Activated CD4-positive, alpha-beta T cell treated with anti-CD3 and anti-CD28 coated beads, Interleukin-2, amount 10 ng/mL, durations not matched to agents 7 days and 5 days (primary cell): ENCODE data around the gene PIGH. TPM values are rescaled to one million over a fixed set of nuclear protein-coding genes. Genes with fewer than 3 reads are reported as not detected.

ENCODE experiments used
- CTCF ChIA-PET: fragments of 350-600 bp; sonication (Branson Sonifier 250); formaldehyde crosslinking; loops from one replicate; lab custom pipeline; 2021; ENCODE audit warnings: antibody characterized with exemption; lab: Charles Lee
- POLR2A ChIA-PET: fragments of 350-600 bp; sonication (Branson Sonifier 250); formaldehyde crosslinking; loops from one replicate; lab custom pipeline; 2021; ENCODE audit warnings: antibody characterized with exemption; lab: Charles Lee
- DNase-seq: peaks from one replicate; pipeline ENCODE4 v3.0.0-alpha.2; 2020
- H3K27ac Mint-ChIP-seq: one replicate; pipeline ENCODE4 v1.8.0; 2021; ENCODE audit warnings: mild to moderate bottlenecking, moderate library complexity, mixed read lengths
- H3K27me3 Mint-ChIP-seq: one replicate; pipeline ENCODE4 v1.8.0; 2021; ENCODE audit warnings: mixed read lengths
- H3K36me3 Mint-ChIP-seq: one replicate; pipeline ENCODE4 v1.8.0; 2021; ENCODE audit warnings: low read depth, mixed read lengths
- H3K4me1 Mint-ChIP-seq: one replicate; pipeline ENCODE4 v1.8.0; 2021; ENCODE audit warnings: mixed read lengths
- H3K4me3 Mint-ChIP-seq: one replicate; pipeline ENCODE4 v1.8.0; 2021; ENCODE audit warnings: mild to moderate bottlenecking, moderate library complexity, mixed read lengths
- H3K9me3 Mint-ChIP-seq: one replicate; pipeline ENCODE4 v1.8.0; 2021; ENCODE audit warnings: mixed read lengths
- total RNA-seq, 2 experiments: library from RNA; stranded (reverse); gene quantifications; one replicate each; pipeline ENCODE4 v1.2.3, GENCODE V29; 2021

PIGH gene
- total RNA-seq, 2 experiments from 2014 or later = 17.4 to 18.5 TPM

DNA sequence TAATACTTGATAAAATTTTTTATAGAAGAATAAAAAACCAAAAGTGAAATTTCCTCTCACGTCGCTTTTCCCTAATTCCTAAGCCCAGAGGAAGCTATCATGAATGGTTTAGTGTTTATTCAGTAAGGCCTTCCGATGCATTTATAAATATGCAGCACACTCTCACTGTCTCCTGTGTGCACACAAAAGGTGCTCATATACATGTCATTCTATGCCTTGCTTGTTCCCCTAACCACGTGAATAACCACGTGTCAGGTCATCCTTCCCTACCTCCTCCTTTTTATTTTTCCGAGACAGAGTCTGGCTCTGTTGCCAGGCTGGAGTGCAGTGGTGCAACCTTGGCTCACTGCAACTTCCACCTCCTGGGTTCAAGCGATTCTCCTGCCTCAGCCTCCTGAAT is 29.6 kb downstream of the PIGH start:
- H3K36me3 Mint-ChIP-seq = no peaks in the 10 kb centered on the region
- CTCF ChIA-PET = interaction anchor here (0.5 to 3.3 kb wide), 11 partner anchors 7 to 143 kb away, joined by 3 to 27 read pairs (median 6); no protein-coding TSS in a partner anchor
- H3K4me1 Mint-ChIP-seq = peaks cover 13% of the 10 kb centered on the region
- H3K27ac Mint-ChIP-seq = no peak overlapping the region
- no peak for DNase-seq
- no peaks in the 10 kb centered on the region for H3K27me3 Mint-ChIP-seq
- no peak overlapping the region for H3K4me3 Mint-ChIP-seq
- POLR2A ChIA-PET = no interaction called here
- H3K9me3 Mint-ChIP-seq = no peaks in the 10 kb centered on the region

DNA sequence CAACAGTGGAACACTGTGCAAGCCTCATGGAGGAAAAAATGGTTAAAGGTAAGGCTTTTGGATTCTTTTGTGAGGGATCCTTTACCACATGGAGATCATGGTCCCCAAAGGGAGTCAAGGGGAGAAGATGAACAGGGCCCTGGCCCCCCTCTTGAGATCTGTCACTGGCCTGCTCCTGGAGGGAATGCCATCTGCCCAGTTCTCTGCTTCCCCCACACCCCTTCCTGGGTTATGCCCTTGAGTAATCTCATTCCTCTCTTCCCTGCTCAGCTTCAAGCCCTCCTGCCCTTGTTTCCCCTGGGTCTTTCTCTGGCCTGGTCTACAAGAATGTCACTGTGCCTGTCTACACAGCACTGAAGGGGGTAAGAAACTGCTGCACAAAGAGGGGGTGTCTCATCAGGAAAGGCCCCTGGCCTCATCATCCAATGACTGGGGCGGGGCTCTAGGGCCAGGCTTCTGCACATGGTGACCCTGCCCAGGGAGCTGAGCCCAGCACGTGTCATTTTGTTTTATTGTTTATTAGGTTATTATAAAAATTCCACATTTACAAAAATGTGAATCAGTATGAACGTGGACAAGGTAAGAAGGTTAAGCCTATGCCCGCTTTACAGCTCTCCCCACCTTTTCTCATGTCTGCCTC is 30.3 kb downstream of the PIGH start:
- no peak for DNase-seq
- no peaks in the 10 kb centered on the region for H3K27me3 Mint-ChIP-seq
- POLR2A ChIA-PET = no interaction called here
- H3K9me3 Mint-ChIP-seq = no peaks in the 10 kb centered on the region
- H3K36me3 Mint-ChIP-seq = no peaks in the 10 kb centered on the region
- CTCF ChIA-PET = interaction anchor here (0.5 to 3.3 kb wide), 2 partner anchors 26 to 142 kb away, joined by 3 to 27 read pairs; no protein-coding TSS in a partner anchor
- no peak overlapping the region for H3K27ac Mint-ChIP-seq
- peaks cover 13% of the 10 kb centered on the region for H3K4me1 Mint-ChIP-seq
- H3K4me3 Mint-ChIP-seq = no peak overlapping the region

DNA sequence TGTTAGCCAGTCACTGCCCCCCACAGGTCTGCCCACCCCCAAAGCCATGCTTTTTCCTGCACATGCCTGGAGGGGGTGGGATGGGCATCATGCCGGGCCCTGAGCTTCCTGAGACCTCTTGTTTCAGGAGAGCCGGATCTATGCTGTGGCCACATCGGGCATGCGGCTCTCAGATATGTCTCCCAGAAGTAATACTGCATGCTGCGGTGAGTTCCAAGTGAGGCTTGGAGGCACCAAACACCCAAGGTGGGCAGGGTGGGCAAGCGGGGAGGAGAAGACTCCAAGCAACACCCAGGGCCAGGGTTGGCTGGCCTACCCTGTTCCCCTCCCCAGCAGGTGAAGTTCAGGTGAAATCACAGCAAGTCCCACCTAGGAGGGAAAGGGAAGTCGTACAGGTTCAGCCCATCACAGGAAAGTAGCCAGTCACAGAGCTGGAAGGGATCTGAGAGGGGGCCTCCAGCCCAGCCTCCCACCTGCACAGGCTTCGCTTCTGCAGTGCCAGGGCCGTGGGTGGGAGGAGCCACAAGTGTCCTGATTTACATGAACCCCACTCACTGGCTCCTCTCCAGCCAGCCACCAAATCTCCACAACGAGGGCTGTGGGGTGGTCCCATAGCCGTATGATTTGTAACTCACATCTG is 30.9 kb downstream of the PIGH start:
- CTCF ChIA-PET = no interaction called here
- H3K27me3 Mint-ChIP-seq = no peaks in the 10 kb centered on the region
- no peaks in the 10 kb centered on the region for H3K9me3 Mint-ChIP-seq

DNA sequence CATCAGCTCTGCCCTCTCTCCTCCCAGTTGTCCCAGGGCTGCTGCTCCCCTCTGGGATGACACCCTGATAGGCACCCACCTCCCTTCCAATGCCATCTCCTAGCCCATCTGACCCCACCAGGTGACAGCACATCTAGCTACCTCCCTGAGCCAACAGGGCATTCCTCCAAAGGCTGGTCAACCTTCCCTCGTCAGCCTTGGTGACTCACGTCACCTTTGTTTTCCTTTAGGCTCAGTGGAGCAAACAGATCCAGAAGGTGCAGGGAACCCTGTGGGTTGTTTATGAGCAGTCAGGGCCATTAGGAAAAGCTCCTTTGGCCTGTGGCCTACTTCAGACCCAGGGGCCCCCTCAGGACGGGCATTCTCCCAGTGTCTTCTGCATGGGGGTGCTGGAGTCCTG is 32.4 kb downstream of the PIGH start:
- no peaks in the 10 kb centered on the region for H3K9me3 Mint-ChIP-seq
- POLR2A ChIA-PET = no interaction called here
- no peaks in the 10 kb centered on the region for H3K27me3 Mint-ChIP-seq
- DNase-seq = no peak
- peaks cover 13% of the 10 kb centered on the region for H3K4me1 Mint-ChIP-seq
- no peak overlapping the region for H3K4me3 Mint-ChIP-seq
- CTCF ChIA-PET = interaction anchor here (1.0 kb wide), 1 partner anchor 140 kb away, joined by 6 read pairs; no protein-coding TSS in a partner anchor
- H3K27ac Mint-ChIP-seq = peak overlapping the region; percentile 58
- H3K36me3 Mint-ChIP-seq = no peaks in the 10 kb centered on the region

More for the DNA sequence above, 30.9 kb downstream of the PIGH start:
- no peak overlapping the region for H3K27ac Mint-ChIP-seq
- no peak overlapping the region for H3K4me3 Mint-ChIP-seq
- POLR2A ChIA-PET = no interaction called here
- H3K4me1 Mint-ChIP-seq = peaks cover 13% of the 10 kb centered on the region
- DNase-seq = no peak
- no peaks in the 10 kb centered on the region for H3K36me3 Mint-ChIP-seq

DNA sequence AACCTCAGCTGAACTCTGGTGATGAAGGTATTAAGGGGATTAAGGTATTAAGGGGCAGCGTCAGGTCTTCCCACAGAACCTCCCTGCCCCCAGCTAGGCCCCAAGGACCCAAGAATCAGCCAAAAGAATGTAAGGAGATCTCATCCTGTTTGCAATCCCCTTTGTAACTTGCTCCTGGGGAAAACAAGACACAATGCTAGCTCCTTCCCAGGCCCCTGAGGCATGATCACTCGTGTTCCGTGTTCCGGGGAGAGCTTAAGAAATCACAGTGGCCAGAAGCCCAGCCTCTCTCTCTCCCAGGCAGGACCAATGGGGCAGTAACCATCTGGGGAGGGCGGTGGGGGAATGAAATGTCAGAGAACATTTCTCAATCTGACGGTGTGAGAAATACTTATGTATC is 33.2 kb downstream of the PIGH start:
- DNase-seq = no peak

DNA sequence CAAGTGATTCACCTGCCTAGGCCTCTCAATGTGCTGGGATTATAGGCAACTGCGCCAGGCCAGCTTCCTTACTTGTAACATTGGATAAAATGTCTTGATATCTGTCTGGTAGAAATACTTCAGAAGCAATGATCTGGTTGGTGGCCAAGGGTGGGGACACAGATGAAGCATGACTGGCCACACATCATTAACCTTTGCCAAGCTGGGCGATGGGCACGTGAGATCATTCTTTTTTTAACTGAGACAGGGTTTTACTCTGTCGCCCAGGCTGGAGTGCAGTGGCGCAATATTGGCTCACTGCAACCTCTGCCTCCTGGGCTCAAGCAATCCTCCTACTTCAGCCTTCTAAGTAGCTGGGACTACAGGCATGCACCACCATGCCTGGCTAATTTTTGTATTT is 35.8 kb downstream of the PIGH start:
- no peak for DNase-seq
- H3K27me3 Mint-ChIP-seq = no peaks in the 10 kb centered on the region
- POLR2A ChIA-PET = no interaction called here
- no peaks in the 10 kb centered on the region for H3K9me3 Mint-ChIP-seq
- no peak overlapping the region for H3K4me3 Mint-ChIP-seq
- H3K27ac Mint-ChIP-seq = no peak overlapping the region
- no peaks in the 10 kb centered on the region for H3K36me3 Mint-ChIP-seq
- H3K4me1 Mint-ChIP-seq = peaks cover 12% of the 10 kb centered on the region
- CTCF ChIA-PET = interaction anchor here (0.6 kb wide), 2 partner anchors 56 to 136 kb away, joined by 3 read pairs; no protein-coding TSS in a partner anchor

More for the DNA sequence above, 33.2 kb downstream of the PIGH start:
- peaks cover 13% of the 10 kb centered on the region for H3K4me1 Mint-ChIP-seq
- no peak overlapping the region for H3K4me3 Mint-ChIP-seq
- no peaks in the 10 kb centered on the region for H3K9me3 Mint-ChIP-seq
- no peaks in the 10 kb centered on the region for H3K27me3 Mint-ChIP-seq
- H3K36me3 Mint-ChIP-seq = no peaks in the 10 kb centered on the region
- POLR2A ChIA-PET = interaction anchor here (0.6 kb wide), 1 partner anchor 29 kb away, joined by 3 read pairs; no protein-coding TSS in a partner anchor
- CTCF ChIA-PET = interaction anchor here (1.0 kb wide), 1 partner anchor 139 kb away, joined by 6 read pairs; no protein-coding TSS in a partner anchor
- H3K27ac Mint-ChIP-seq = no peak overlapping the region

DNA sequence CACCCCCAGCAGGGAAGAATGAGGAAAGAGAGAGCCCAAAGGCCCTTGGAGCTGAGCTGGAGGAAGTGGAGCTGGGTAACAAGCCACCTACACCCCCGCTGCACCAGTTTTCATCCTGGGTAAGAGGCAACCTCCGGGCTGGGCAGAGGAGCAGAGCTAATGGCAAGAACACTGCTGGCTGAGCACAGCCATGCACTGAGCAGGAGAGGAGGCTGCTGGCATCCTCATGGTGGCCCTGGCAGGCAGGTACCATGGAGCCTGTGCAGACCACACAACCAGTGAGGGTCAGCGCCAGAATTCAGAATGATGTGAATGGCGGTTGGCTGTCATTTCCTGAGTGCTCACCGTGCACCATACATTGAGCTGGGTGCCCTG is 37.3 kb downstream of the PIGH start:
- Mint-ChIP-seq H3K4me3 (no peak overlapping the region), H3K27me3 (peaks cover 3% of the 10 kb centered on the region), H3K36me3 (no peaks in the 10 kb centered on the region), H3K9me3 (no peaks in the 10 kb centered on the region), H3K4me1 (peaks cover 12% of the 10 kb centered on the region), H3K27ac (no peak overlapping the region)
- CTCF ChIA-PET = interaction anchor here (0.5 to 1.5 kb wide), 6 partner anchors 8 to 163 kb away, joined by 3 to 5 read pairs (median 3); no protein-coding TSS in a partner anchor
- POLR2A ChIA-PET = no interaction called here
- DNase-seq = no peak

DNA sequence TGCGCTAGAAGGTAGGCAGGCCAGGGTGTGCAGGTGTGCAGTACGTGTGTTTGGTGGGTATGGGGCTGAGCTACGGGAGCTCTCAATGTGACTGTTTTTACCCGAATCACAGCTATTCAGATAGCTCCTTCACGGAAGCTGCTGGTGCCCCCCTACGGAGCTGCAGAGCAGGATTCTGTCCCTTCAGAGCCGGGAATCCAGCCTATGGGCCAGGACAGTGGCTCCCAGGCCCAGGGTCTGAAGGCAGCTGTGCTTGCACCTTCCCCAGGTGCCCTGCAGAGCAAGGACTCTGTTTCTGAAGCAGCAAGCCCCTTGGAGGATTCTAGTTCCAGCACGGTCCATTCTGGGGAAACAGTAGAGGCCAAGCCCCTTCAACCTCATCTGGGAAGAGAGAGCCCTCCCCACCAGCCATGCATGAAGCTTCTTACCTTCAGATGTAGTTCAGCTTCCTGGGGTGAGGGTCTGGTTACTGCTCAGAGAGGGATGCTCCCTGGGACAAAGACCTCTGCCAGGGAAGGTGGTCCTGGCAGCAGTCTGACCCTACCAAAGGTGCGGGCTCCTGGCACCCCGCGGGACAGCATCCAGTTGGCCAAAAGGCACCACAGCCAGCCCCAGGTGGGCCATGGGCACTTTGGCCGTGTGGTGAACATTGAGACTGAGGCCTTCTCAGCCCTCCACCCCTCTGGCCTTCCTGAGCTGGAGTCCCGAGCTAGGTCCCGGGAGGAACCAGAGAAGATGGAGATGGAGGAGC is 37.9 kb downstream of the PIGH start:
- H3K4me3 Mint-ChIP-seq = no peak overlapping the region
- H3K27me3 Mint-ChIP-seq = peaks cover 3% of the 10 kb centered on the region
- H3K27ac Mint-ChIP-seq = no peak overlapping the region
- peaks cover 6% of the 10 kb centered on the region for H3K4me1 Mint-ChIP-seq
- DNase-seq = no peak
- no peaks in the 10 kb centered on the region for H3K36me3 Mint-ChIP-seq
- POLR2A ChIA-PET = no interaction called here
- CTCF ChIA-PET = interaction anchor here (0.5 to 1.5 kb wide), 7 partner anchors 9 to 162 kb away, joined by 3 to 5 read pairs (median 3); no protein-coding TSS in a partner anchor
- no peaks in the 10 kb centered on the region for H3K9me3 Mint-ChIP-seq

DNA sequence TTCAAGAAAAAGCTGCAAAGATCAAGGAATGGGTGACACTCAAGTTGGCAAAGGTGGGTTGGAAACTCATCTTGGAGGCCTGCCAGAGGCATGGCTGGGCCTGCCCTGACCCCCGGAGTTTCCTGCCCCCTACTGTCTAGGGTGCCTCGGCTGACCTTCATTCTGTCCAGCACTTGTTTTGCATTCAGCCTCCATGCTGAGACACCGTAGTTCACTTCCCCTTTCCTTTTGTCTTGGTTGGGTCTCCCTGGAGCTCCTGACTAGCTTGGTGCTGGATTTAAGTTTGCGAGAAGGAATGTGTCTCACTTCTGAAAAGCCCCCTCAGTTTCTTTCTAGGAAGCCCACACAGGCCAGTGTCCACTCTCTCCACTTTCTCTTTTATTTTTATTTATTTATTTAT is 40.4 kb downstream of the PIGH start:
- CTCF ChIA-PET = interaction anchor here (1.5 kb wide), 1 partner anchor 12 kb away, joined by 4 read pairs; no protein-coding TSS in a partner anchor
- H3K4me3 Mint-ChIP-seq = no peak overlapping the region

DNA sequence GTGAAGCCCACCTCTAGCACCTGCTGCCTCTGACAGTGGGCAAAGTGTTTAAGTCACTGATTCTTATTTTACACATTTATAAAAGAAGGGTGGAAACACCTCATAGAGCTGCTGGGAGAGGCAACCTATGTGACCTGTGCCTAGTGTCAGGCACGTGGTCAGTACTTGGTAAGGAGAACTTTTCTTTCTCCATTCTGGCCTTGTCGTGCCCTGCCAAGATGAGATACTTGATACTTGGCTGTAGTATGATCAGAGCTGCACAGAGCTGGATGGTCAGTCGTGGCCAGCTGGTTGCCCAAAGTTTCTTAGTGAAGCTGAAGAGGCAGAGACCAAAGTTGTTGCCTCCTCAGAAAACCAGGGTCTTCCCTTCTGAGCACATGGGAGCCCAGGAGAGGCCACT is 42.4 kb downstream of the PIGH start:
- CTCF ChIA-PET = interaction anchor here (0.9 to 3.2 kb wide), 4 partner anchors 14 to 91 kb away, joined by 4 to 11 read pairs (median 5); partner anchors contain the start of gene PLEKHH1

More for the DNA sequence above, 40.4 kb downstream of the PIGH start:
- POLR2A ChIA-PET = no interaction called here
- H3K9me3 Mint-ChIP-seq = no peaks in the 10 kb centered on the region
- H3K36me3 Mint-ChIP-seq = no peaks in the 10 kb centered on the region
- H3K27me3 Mint-ChIP-seq = peaks cover 3% of the 10 kb centered on the region
- DNase-seq = no peak
- no peak overlapping the region for H3K27ac Mint-ChIP-seq
- H3K4me1 Mint-ChIP-seq = no peaks in the 10 kb centered on the region

DNA sequence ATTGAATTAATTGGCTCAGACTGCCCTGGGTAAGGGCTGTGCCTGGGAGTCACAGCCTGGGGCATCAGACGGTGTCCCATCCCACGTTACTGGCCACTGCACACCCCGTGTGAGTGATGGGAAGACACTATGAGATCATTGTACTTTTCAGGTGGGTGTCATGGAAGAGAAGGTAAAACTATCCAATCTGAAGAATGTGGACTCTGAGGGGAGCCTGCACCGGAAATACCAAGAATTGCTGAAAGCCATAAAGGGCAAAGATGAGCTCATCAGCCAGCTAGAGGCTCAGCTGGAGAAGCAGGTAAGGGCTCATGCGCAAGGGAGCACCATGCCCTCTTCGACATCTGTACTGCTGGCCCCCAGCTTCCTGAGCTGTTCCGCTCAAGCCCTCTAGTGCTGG is 43.0 kb downstream of the PIGH start:
- Mint-ChIP-seq H3K4me3 (no peak overlapping the region), H3K36me3 (no peaks in the 10 kb centered on the region), H3K9me3 (no peaks in the 10 kb centered on the region), H3K27ac (no peak overlapping the region), H3K27me3 (peaks cover 3% of the 10 kb centered on the region), H3K4me1 (no peaks in the 10 kb centered on the region)
- POLR2A ChIA-PET = no interaction called here
- CTCF ChIA-PET = interaction anchor here (0.9 to 3.2 kb wide), 5 partner anchors 14 to 130 kb away, joined by 4 to 11 read pairs (median 6); partner anchors contain the start of gene PLEKHH1
- no peak for DNase-seq

More for the DNA sequence above, 42.4 kb downstream of the PIGH start:
- peaks cover 3% of the 10 kb centered on the region for H3K27me3 Mint-ChIP-seq
- DNase-seq = no peak
- H3K36me3 Mint-ChIP-seq = no peaks in the 10 kb centered on the region
- POLR2A ChIA-PET = no interaction called here
- H3K4me1 Mint-ChIP-seq = no peaks in the 10 kb centered on the region
- H3K27ac Mint-ChIP-seq = no peak overlapping the region
- H3K4me3 Mint-ChIP-seq = no peak overlapping the region
- H3K9me3 Mint-ChIP-seq = no peaks in the 10 kb centered on the region

DNA sequence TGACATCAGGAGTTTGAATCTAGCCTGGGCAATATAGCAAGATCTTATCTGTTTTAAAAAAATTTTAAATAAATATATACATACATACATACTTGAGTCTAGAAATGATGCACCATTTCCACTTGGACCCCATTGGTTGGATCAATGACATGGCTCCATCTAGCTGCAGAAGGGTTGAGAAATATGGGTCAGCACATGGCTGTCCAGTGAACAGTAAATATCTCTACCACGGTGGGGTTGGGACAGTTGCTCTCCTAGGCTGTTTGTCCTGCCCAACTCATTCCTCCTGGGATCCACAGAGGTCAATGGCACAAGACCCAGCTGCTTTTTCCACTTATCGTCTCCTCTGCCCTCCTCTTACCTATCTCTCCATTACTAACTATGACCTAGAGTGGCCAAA is 43.4 kb downstream of the PIGH start:
- no peak overlapping the region for H3K4me3 Mint-ChIP-seq
- no peak overlapping the region for H3K27ac Mint-ChIP-seq
- H3K27me3 Mint-ChIP-seq = peaks cover 3% of the 10 kb centered on the region
- ChIA-PET CTCF (interaction anchor here (1.6 to 3.2 kb wide), 3 partner anchors 15 to 129 kb away, joined by 4 to 11 read pairs (median 7); no protein-coding TSS in a partner anchor), POLR2A (no interaction called here)
- no peak for DNase-seq
- H3K36me3 Mint-ChIP-seq = no peaks in the 10 kb centered on the region
- H3K9me3 Mint-ChIP-seq = no peaks in the 10 kb centered on the region
- H3K4me1 Mint-ChIP-seq = no peaks in the 10 kb centered on the region
